EH (cell line): Measurements from ENCODE around the gene CEMP1.

ENCODE experiments used
- DNase-seq: peaks from one replicate; pipeline ENCODE4 v3.0.0-alpha.2; 2015; ENCODE audit warnings: low read depth

CEMP1 gene

DNA sequence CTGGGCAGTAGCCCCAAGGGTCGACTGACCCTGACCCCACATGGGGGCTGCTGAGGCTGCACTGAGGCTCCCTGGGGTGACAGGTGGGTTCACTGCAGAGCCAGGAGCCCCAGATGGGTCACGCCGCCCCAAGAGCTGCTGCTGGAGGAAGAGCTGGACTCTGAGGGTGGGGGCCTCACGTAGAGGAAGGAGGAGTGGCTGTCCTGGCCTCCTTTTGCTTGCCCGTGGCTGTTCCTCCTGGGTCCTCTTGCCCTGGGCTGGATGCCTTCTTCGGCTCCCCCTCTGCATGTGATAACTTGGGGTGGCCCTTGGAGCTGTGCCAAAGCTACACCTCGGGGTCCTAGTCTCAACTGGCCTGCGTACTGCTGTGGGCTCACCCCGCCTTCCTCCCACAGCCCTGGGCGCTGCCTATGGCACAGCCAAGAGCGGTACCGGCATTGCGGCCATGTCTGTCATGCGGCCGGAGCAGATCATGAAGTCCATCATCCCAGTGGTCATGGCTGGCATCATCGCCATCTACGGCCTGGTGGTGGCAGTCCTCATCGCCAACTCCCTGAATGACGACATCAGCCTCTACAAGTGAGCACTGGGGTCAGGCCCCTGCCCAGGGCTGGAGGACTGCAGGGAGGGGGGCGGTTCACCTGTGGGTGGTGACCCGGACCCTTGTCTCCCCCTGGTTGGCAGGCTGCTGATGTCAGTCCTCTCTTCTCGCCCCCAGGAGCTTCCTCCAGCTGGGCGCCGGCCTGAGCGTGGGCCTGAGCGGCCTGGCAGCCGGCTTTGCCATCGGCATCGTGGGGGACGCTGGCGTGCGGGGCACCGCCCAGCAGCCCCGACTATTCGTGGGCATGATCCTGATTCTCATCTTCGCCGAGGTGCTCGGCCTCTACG lies 12.1 kb downstream of the CEMP1 start:
- DNase-seq, result no peak

DNA sequence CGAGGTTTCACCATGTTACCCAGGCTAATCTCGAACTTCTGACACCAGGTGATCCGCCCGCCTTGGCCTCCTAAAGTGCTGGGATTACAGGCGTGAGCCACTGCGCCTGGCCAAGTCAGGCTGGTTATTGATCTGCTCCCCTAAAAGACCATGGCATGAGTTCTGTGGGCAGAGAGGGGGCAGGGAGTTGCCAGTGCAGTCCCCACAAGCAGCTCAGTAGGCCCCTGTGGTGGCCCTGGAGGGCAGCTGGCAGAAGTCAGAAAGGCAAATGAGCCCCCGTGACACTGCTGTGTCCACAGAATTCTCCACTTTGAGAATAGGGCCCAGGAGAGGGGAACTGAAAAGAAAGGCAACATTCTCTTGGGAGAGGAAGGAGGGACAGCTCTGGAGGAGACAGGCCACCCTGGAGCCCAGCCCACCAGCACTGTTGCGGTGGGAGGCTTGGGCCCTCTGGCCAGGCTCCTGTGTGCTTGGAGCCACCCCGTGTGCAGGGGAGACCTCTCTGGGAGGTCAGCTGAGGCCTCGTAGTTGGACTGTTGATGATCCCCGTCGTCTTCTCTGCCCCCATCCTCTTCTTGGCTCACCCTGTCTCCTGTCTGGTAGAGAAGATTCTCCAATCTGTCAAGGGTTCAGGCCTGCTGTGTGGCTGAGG lies 13.1 kb downstream of the CEMP1 start:
- DNase-seq, result no peak

DNA sequence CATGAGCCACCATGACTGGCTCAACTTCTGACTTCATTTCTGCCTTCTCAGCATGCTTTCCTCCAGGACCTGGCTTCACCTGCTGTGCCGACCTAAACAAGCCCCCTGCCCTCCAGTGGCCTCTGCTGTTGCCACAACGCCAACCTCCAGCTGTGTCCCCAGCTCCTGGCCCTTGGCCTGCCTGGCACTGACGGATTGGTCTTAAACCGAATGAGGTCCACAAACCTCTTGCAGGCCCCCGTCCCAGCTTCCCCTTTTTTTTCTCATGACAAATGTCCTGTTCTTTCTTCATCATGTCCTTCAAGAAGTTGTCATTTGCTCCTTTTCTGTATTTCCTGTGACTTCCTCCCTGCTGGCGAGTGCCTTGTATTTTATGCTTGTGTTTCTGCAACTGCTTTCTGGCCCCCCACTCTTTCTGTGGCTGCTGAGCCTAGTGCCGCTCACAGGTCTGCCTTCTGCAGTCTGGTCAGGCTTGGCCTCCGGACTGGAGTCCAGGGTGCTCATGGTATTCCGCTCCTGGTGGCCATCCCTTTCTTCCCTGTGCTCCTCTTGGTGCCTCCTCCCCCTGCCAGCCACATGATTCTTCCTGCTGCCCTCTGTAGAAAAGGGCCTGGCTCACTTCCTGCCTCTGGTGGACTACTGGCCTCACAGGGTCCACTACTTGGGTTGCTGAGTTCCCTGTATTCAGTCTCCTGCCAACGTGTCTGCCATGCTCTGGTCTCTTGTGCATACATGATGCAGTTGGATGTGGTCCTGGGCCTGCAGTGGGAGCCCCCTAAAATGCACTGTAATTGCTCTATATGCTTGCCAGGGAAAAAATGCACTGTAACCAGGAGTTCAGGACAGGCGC lies 14.6 kb downstream of the CEMP1 start:
- DNase-seq, result peak; percentile 51

DNA sequence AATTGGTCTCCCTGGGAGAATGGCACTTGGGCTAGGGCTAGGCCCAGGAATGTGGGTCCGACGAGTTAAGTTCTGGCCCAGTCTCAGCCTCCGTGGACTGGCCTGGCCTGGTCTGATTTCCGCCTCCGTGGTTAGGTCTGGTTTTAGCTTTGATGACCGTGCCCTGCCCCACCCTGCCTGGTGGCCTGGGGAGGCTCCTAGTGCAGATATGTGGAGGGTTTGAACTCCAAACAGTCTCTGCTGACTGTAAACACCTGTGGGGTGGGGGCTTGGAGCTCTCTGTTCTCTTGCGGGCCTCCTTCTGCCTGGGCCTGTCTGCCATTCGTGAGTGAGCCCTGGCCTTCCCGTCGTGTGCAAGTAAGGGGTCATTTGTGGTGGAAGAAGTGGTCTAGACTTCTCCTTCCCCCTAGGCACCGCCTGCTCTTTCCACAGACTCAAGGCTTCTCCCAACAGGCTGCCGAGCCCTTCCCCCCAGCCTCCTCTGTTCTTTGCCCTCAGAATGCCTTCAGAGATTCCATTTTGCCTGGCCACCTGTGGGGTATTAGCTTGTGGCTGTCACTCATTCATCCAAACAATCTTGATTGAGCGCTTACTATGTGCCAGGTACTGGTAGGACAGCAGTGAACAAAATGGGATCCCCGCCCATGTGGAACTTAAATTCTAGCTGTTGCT lies 15.9 kb downstream of the CEMP1 start:
- peak; percentile 22 for DNase-seq

DNA sequence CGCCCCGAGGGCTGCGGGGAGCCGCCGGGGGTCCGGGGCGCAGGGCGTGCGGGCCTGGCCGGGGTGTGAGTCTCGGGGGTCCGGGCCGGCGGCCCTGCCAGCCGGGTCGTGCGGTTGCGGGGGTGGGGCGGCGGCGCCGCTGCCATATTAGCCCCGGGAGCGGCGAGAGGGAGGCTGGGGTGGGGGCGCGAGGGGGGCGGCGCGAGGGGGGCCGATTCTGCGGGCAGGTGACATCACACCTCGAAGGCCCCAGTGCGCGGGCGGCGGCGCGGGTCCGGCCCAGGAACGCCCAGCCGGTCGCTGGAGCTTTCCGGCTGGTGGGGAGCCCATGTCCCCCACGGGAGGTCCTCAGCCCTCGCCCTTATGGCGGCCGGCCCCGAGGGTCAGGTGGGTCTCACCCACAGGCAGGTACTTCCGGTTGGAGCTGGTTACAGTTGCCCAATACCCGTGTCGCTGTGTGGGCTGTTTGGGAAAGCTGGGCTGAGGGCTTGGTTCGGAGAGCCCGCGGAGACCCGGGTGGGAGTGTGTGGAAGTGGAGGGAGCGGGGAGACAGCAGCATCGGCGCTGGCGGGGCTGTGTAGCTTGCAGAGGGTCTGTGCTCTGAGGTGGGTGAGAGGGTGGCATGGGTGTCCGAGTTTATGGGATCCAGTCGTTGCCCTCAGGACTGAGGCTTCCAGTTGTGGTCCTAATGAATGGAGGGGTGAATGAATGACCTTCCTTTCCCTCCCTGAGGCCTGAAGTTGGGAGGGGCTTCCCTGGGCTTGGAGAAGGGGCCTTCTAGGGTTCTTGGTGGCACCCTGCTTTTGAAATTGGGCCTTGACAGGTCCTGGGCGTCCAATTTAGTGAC lies 16.7 kb downstream of the CEMP1 start:
- peak; percentile 23 for DNase-seq

DNA sequence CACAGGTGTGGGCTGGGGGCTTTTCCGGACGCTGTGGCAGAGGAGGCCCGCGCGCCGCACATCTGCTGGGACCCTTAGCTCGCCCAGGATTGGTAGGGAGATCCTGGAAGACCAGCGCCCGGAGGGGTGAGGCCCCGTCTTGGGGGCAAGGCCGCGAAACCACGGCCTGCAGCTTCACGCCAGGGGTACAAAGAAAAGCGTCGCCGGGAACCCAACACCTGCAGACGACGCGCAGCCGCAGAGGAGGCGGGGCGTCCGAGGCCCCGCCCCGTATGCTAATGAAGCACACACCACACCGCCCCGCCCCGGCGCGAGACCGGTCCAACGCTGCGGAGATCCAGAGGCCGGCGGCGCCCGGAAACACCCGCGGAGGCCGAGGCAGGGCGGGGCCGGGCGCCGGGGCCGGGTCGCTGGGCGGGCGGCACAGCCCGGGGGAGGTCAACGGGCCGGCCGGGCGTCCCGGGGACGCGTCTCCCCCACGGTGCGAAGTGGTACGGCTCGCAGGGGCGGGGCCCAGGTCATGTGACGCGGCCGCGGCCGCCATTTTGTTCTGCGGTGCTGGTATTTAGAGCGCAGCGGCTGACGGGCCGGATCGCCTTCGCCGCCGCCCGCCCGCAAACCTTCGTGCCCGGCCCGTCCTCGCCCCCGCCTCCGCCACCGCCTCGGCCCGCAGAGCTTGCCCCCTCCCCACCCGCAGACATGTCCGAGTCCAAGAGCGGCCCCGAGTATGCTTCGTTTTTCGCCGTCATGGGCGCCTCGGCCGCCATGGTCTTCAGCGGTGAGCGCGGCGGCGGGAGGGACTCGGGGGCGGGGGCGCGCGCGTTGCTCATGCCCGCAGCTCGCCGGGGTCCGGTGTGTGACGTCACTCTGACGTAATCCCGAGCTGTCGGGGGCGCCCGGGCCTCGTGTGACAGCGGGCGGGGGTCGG lies 17.5 kb downstream of the CEMP1 start, which contains the start of gene ATP6V0C:
Gene ATP6V0C (plus strand): TSS at position 548 of the 928 bp plus-strand sequence. CDS start 152 bp downstream, at position 700.
- DNase-seq, result peak; percentile 86

DNA sequence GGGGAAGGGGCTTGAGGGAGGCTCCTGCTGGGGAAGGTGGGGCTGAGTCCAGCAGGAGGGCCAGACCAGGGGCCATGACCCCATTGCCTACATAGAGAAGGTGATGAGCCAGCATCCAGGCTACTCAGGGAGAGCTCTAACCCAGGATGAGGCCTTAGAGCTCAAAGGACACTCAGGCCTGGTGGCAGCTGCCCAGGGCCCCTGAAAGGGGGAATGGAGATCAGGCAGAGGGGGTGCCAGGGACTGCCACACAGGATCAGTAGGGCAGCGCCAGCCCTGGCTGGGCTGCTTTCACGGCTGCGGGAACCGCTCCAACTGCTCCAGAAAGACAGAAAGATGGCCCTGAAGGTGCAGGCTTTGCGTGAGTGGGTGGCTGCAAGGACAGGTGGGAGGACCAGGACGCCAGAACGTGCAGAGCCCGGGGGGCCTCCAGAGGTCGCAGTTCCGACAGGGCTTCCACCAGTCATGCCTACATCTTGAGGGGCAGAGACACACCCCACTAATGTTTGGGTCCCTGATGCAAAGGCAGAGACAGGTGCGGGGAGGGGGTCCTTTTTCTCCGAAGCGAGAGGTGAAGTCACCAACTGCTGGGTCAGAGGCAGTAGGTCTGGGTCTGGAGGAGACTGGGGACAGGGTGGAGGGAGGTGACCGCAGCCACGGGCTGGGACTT lies 18.3 kb downstream of the CEMP1 start:
- no peak for DNase-seq

DNA sequence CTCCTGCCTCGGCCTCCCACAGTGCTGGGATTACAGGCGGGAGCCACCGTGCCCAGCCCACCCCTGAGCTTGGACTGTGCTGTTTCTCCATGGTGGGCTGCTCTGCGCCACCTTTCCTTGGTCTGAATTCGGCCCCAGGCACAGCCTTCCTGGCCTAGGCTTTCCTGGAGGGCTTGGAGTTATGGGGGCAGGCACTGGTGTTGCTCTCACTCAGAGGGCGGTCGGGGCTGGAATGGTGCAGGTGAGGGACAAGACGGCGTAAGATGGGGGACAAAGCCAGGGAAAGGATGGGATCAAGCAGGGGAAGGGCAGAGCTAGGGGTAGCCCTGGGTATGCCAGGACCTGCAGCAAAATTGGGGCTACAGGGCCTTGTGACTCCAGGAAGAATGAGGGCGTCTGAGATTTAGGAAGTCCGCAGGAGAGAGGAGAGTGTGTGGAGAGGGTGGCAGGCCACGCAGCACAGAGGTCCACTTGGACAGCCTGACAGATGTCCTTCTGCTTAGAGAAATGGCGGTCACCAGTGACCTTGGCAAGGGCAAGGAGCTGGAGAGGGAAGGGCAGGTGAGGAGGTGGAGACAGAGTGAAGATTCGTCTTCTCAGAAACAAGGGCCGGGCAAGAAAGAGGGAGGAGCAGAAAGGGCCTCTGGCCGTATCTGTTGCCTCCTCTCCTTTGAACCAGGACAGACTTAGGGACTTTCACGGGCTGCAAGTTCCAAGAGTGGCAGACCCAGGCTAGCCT lies 19.0 kb downstream of the CEMP1 start:
- DNase-seq, result no peak

DNA sequence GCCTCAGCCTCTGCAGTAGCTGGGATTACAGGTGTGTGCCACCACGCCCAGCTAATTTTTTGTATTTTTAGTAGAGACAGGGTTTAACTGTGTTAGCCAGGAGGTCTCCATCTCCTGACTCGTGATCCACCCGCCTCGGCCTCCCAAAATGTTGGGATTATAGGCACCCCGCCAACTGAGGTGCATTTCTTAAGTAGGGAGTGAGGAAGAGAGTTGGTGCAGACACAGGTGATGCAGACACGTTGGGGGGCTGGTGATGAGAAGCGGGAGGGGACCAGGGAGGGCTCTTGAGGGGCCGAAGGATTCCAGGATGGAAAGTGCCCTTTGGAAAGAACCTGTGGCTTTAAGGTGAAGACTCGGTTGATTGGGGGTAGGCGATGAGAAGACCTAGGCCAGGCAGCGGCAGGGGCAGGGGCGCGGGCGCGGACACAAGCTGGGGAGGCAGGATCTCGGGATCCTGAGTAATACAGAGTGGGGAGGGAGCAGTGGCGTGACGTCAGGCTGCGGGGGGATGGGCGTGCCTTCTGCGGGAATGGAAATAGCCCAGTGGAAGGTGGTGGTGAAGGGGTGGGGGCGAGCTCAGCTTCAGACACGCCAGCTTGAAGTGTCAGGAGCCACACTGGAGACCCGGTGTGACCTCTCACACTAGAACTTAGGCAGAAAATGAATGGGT lies 19.9 kb downstream of the CEMP1 start:
- DNase-seq, result peak; percentile 66

DNA sequence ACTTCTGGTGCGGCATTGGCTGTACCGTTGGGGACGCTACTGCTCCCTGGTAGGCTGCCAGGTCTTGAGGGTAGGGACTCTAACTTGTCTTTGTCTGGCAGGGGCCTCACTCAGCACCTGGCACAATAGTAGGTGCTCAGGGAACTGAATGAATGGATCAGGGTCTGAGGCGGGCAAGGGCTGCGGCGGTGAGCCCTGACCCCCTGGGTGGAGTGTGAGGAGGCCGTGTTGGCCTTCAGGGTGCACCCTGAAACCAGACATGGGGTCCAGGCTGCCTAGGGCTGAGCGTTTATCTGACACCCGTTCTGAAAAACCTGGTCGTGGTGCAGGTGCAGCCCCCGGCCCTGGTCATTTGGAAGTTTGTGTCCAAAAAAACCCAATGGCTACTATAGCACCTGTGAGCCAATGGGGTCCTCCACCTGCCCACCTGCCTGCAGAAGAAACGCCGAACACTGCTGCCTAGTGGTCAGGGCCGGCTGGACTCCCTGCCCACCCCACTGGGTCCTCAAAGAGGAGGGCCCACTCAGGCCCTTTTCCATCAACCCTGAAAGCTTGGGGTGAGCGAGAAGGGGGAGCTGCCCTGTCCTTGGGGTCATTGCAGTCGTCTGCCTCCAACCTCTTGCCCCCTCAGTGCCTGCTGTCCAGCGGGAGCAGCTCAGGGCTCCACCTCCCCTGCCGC lies 22.3 kb downstream of the CEMP1 start:
- DNase-seq, result no peak

DNA sequence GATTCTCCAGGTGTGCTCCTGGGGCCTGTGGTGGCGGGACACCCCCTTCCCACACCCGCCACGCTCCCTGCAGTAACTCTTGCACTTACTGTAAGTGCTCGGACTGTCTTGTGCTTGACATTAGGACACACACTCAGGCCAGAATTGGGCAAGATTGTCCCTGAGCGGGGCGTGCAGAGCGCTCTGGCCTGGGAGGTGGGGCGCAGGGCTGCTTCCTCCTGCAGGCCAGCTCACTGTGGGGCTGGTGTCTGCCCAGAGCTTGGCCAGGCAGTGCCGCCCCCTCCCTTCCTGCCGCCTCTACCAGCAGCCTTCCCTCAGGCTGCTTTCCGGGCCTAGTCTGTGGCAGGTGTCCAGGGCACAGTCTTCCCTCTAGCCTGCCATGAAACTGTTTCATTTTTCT lies 23.5 kb downstream of the CEMP1 start:
- no peak for DNase-seq

DNA sequence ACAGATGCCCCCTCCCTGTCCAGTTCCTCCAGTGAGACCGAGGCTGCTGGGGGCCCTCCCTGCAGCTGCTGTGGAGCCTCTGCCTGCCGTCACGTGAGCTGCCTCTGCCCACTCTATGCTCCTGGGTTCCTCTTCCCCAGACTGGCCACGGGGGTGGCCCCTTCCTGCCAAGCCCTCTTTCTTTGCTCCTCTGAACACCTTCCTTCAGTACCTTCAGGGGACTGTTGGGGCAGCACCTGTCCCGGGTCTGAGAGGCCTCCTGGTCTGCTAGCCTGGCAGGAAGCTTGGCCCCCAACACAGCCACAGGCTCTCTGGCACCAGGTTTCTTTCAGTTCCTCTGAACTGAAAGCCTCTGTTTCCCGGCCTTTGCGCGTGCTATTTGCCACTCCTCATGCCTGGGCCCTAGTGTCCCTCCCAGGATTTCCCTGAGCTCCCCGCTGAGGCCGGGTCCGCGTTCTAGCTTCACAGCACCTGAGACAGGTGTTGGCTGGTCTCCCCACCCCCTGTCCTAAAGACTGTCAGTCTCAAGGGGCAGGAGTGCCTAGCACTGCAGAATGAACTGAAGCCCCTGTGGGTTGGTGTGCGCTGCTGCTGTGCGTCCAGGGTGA lies 24.1 kb downstream of the CEMP1 start:
- DNase-seq, result no peak

DNA sequence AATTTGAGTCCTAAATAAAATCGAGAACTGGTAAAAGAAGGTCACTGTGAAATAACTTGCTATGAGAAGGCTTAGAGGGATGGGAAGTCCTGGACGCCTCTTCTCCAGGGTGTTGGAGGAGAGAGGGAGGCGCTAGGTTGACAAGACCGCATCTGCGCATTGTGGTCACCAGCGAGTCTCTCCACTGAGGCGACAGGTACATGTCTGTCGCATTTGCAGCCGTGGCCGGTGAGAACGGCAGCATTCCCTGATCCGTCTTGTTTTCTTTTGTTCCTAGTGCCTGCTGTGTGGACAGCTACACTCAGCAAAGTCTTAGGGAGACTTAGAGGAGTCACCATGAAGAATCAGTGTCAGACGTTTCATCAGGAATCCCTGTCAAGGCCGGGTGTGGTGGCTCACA lies 25.5 kb downstream of the CEMP1 start:
- no peak for DNase-seq

DNA sequence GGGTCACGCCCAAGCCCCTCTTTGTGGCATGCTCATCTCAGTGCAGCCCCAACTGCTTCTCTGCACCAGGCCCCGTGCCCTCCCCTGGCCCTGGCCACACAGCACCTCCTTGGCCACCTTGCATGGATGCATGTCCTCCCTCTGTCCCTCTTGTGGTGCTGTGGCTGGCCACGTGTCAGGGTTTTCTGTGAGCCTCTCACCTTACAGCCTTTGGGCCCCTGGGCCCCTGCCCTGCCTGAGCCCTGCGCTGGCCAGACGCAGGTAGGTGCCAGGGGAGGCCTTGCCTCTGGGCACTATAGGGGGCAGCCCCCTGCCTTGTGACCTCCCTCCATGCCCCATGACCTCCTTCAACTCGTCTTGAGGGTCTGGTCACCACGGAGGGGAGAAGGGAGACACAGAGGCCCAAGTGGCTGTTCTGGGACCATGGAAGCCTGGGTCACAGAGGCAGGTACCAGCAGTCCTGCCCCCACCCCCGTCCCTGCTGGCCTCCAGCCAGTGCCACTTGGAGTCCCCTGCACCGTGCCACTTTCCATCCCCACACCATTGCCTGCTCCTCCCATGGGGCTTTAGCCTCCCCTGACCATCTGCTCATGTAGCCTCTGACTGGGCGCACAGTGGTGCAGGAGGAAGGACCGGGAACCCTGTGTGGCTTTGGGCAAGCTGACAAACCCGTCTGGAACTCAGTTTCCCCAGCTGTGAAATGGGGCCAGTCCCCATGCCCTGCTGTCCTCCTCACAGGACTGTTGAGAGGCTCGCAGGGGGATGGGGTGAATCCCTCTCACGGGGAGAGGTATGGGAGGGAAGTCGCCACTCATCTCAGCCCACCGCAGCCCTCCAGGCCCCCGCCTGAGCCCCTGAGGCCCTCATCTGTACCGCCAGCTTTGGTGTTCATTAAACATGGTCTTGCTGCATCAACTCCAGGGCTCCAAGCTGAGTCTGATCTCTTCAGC lies 29.0 kb downstream of the CEMP1 start:
- DNase-seq, result no peak

DNA sequence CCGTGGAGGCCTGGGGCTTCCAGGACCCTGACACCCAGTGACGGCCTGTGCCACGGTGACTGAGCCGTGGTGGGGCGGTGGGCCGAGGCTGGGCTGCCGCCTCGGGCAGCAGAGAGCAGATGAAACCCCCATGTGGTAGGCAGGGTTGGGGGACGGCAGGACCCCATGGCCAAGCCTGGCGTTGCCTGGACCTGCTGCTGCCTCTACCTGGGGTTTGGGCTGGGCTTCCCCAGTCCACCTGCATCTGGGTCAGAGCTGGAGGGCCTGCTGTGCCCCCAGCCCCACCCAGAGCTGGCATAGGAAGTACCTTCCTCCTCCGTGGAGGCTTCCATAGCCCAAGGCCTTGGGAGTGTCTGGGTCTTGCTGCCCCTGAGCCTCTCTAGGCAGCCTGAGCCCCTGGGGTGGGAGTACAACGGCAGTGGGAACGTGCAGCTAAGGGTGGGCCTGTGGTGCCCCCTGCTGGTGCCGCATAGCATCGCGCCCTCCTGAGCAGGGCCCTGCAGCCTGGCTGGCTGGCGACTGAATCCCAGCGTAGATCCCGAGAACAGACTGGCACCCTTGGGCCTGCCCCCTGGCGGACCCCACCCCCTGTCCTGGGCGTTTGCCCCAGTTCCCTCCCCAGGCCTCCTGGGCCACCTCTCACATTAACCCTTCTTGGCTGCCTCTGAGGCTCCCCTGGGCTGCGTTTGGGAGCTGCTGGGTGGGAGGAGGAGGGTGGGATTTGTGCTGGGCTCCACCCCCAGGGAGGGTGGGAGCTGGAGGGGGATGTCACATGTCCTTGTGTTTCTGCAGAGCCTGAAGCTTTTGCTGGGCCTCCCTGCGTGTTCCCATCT lies 30.1 kb downstream of the CEMP1 start:
- peak; percentile 75 for DNase-seq
